NCI-H345 (cell line): ENCODE measurements around the gene MEA1.
"Not testable (repeated sequence)": the region's sequence is repeated elsewhere in the genome, so short reads cannot be mapped to it uniquely, and the experiment has no call there.

Experiments
- DNase-seq: peaks from one replicate; lab custom pipeline; 2025; lab: John Stamatoyannopoulos, UW

MEA1 gene

GRCh38 chr6:43013843-43014433, at the start of gene MEA1, which contains the start of gene KLHDC3:
TSS of gene MEA1 (minus strand) at chr6:43013946. CDS start at chr6:43013813, 133 bp downstream.
TSS of gene KLHDC3 (plus strand) at chr6:43014249. CDS start at chr6:43017193, 2,944 bp downstream.
- peak; percentile 100 for DNase-seq

DNA sequence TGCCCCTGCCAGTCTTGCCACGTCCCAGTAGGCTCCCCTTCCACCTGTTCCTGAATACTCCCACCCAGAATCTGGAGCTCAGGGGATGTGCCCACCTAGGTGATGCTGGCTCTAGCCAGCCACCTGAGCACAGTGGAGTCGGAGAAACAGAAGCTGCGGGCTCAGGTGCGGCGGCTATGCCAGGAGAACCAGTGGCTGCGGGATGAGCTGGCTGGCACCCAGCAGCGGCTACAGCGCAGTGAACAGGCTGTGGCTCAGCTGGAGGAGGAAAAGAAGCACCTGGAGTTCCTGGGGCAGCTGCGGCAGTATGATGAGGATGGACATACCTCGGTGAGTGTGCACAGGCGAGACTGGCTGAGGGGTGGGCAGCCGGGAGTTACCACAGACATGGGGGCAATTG, 49.1 kb upstream of the MEA1 start:
- DNase-seq, result no peak

- DNase-seq, result no peak
Measured at GRCh38 chr6:43061861-43062260, 48.1 kb upstream of the MEA1 start.

DNA sequence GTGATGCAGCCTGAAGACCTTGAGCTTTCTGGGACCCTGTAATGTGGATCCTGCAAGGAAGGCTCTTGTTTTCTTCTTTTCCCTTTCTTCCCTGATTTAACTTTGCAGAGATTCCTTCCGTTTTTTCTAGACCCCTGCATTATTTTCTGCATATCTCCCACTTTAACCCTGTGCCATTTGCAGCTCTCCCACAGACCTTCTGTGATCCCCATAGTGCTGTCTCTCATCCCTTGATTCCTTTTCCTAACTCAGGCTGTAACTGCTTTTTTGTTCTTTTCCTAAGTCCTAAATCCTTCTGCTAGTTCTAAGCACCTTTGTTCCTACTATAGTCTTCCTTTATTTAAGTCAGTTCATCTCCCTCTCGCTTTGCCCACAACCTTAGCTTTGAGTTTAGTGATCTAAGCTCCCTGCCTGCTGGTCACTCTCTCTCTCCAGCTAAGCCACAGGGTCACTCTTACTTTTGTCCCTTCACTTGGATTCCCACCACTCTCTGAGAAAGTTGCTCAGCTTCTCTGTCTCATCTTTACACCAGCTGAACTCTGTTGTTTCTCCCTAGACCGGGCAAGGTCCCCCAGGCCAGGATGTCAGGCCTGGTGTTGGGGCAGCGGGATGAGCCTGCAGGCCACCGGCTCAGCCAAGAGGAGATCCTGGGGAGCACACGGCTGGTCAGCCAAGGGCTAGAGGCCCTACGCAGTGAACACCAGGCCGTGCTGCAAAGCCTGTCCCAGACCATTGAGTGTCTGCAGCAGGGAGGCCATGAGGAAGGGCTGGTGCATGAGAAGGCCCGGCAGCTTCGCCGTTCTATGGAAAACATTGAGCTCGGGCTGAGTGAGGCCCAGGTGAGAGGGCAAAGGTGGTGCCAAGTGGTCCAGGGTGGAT, 47.2 kb upstream of the MEA1 start:
- DNase-seq, result no peak

DNA sequence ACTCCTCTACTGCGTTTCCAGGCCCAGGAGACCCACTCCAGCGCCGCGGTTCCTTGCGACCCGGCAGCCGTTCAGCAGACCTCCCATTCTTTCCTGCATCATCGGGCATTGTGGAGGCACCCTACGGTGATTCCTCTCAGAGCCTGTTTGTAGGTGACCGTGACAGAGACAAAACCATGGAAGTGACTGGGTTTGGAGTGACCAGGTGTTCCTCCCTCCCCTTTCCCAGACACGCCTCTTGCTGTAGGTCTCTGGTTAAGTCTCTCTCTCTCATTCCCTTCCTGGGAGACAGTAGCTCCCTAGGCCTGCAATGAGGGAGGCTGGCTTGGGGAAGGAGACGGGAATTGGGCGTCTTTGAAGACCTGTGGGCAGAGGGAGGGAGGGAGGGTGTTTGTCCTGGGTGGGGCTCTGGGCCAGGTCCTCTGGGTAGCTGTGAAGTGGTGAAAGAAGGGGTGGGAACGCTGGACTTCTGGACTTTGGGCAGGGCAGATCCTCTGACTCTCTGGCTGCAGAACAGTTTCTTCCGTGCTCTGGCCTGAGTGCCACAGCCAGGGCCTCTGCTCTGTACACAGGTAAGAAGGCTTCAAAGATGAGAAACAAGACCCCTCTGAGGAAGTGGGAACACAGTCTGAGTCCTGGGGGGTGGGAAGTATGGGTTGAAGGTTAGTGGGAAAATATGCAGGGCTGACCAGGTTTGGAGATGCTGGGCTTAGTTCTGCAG, 46.4 kb upstream of the MEA1 start:
- DNase-seq, result peak; percentile 54

- peak; percentile 99 for DNase-seq
Measured at GRCh38 chr6:43059168-43060033, 45.7 kb upstream of the MEA1 start, which contains the start of the genes KLC4 and MRPL2. TSS of gene KLC4 (plus strand) at chr6:43059631. CDS start at chr6:43061336, 1,705 bp downstream. TSS of gene MRPL2 (minus strand) at chr6:43059434. CDS start at chr6:43059381, 53 bp downstream.

DNA sequence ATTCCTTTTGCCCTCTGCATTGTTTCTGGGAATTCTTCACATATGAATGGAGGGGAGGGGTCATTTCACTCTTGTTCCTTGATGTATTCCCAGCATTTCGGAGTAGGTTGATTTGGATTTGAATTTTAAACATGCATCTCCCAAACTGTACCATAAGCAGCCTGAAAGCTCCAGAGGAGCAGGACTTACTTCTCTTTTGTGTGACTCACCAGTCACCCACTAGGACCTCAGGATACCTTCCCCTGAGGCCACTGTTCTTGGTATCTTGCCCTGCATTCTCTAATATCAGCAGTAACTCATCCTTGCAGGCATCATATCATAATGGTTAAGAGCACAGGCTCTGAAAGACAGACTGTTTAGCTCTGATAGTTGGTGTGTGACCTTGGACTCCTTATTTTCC, 44.8 kb upstream of the MEA1 start:
- DNase-seq, result no peak

DNA sequence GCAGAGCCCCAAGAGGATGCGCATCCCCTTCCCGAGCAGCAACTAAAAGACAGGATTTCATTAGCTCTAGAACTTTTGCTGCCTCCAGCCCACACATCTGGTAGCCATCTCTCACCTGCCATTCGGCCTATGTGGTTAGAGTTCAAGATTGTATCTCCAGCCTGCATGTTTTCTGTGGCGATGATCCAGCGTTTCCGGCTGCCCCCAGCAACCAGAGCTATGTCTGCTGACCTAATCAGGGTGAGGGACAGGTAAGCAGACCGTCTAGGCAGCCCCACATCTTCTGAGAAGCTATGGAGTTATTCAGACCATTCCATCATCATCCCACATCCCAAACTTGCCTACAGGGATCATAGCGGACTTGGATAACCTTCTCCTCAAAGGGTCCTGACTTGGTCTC, 42.2 kb upstream of the MEA1 start:
- no peak for DNase-seq

DNA sequence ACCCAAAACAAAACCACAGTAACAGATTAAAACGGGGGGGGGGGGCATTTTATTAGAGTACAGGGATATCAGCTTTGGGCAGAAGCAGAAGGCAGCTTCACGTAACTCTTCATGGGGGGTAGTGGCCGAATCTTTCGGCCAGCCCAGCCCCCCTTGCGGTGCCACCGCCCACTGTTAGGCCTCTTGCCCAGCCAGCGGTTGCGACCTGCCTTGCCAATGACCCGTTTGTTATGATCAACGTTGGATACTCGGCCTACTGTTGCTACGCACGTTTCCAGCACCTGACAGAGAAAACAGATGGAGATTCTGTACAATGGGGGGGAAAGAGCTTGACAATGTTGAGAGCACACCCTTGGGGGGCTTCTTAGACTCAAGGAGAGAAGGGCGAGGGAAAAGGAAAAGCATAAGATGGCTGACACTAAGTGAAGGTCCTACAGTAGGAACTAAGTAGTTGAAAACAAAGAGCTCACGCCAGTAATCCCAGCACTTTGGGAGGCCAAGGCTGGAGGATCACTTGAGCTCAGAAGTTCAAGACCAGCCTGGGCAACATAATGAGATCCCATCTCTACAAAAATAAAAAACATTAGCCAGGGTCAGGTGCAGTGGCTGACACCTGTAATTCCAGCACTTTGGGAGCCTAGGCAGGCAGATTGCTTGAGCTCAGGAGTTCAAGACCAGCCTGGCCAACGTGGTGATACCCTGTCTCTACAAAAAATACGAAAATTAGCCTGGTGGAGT, 40.6 kb upstream of the MEA1 start:
- no peak for DNase-seq

GRCh38 chr6:43053545-43054205, 39.9 kb upstream of the MEA1 start, which contains the start of gene CUL7:
TSS of gene CUL7 (minus strand) at chr6:43053851. CDS start at chr6:43052788, 1,063 bp downstream.
- peak; percentile 94 for DNase-seq

- DNase-seq, result no peak
Measured at GRCh38 chr6:43052842-43053544, 39.2 kb upstream of the MEA1 start.

DNA sequence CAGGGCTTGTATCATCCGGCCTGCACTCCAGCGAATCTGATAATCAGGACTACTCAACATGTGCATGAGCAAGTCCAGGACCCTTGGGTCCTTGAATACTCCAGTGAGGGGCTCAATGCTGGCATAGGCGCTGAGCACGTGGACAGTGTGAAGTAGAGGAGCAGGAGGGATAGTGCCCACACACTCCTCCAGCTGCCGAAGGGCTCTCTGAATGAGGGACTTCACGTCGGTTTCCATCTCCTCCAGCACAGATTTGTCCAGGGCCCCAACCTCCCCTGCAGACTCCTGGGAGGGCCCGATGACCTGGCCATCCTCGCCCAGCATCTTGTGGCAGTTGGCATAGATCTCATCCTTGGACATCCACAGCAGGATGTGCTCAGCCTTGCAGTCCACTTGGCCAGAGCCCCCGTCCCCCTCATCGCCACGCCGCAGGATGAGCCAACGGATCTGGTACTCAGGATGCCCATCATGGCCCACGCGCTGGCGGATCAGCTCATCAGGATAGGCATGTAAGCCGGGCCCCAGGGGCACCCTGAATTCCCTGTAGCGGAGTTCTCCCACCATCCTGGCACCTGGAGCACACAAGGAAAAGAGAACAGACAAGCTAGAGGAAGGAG, 38.6 kb upstream of the MEA1 start:
- DNase-seq, result no peak

DNA sequence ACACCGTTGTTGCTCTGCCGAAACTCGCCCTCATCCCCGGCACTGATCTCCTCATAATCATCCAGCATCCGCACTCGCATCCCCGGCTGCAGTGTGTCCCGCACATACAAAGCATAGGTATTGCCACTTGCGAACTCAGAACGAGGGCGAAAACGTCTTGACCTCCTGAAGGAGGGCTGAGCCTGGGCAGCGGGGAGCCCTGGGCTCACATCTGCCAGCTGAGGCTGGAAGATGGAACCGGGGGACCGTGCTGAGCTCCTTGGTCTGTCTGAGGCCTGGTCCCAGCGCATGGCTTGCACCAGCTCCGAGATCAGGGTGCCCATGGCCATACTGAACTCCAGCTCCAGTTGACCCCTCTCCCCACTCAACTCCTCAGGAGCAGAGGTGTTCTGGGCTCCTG, 37.2 kb upstream of the MEA1 start:
- no peak for DNase-seq

DNA sequence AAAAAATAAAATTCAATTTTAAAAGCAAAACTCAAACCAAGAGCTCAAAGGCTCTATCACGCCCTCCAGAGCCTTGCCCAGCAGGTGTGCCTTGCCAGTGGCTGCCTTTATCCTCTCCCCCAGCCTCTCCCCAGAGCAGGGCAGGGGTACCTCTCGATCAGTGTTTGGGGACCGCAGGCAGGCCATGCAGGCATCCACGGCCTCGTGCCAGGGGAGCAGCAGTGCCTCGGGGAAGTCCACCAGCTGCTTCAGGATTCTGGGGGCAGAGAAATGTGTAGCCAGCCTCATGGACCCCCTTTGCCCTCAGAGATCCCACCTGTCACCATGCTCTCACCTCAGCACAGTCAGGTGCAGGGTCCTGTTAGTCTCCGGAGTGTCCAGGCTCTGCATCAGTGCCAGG, 34.3 kb upstream of the MEA1 start:
- no peak for DNase-seq

GRCh38 chr6:43045371-43045930, 31.7 kb upstream of the MEA1 start:
- DNase-seq, result no peak

DNA sequence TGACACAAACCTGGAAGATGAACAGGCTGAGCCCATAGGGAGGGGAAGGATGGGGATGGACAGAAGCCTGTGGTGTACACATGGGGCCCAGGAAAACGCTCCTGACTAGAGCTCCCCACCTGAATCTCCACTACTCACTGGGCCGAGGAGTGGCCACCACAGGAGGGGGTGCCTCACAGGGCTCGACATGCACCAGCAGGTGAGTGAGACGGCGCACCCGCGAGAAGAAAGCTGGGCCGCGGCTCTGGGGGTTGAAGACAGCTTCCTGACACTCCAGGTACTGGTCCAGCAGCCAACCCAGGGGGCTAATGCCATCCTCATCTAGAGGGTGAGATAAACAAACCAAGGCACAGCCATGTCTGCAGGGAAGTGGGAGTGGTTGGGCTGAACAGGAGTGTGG, 29.6 kb upstream of the MEA1 start:
- no peak for DNase-seq

- not testable (repeated sequence) for DNase-seq
Measured at GRCh38 chr6:43041475-43041874, 27.7 kb upstream of the MEA1 start.

GRCh38 chr6:43040542-43041257, 27.0 kb upstream of the MEA1 start:
- no peak for DNase-seq
